PC-3 (cell line): ENCODE data around the gene KDF1. TPM values are rescaled to one million over a fixed set of nuclear protein-coding genes. Genes with fewer than 3 reads are reported as not detected.

Experiments used
- ATAC-seq: fragments of 200-7000 bp; cut with Tn5 transposase; 2 replicates; pipeline ENCODE4 v1.9.1; 2020; ENCODE audit warnings: mild to moderate bottlenecking, moderate library complexity
- BruUV-seq: library from RNA; stranded (reverse); fragments of 400-500 nt; replicated peaks from 2 replicates; lab custom pipeline; 2021; lab: Mats Ljungman, UMichigan
- CTCF ChIA-PET: fragments of 300-600 bp; sonication (Branson Sonifier 250); formaldehyde crosslinking; loops from one replicate; lab custom pipeline; 2022; ENCODE audit warnings: antibody characterized with exemption; lab: Charles Lee
- POLR2A ChIA-PET: fragments of 300-600 bp; sonication (Branson Sonifier 250); formaldehyde crosslinking; loops from one replicate; lab custom pipeline; 2022; ENCODE audit warnings: antibody characterized with exemption; ENCODE audit not compliant: unreplicated experiment; lab: Charles Lee
- DNase-seq: peaks from one replicate; pipeline ENCODE4 v3.0.0-alpha.2; 2015
- H2AFZ ChIP-seq: fragments of 300-600 bp; sonication (generic); 2 replicates; pipeline ENCODE4 v1.6.0; 2016; ENCODE audit warnings: antibody characterized with exemption, low read length
- H3F3A ChIP-seq: fragments of 300-600 bp; sonication (generic); one replicate; pipeline ENCODE4 v1.6.0; 2017; ENCODE audit warnings: antibody characterized with exemption, low read length, control low read depth, mild to moderate bottlenecking; ENCODE audit not compliant: unreplicated experiment
- H3K27ac ChIP-seq: fragments of 300-600 bp; sonication (generic); 2 replicates; pipeline ENCODE4 v1.5.1; 2016; ENCODE audit warnings: mild to moderate bottlenecking, low read length
- H3K27me3 ChIP-seq: fragments of 300-600 bp; sonication (generic); 2 replicates; pipeline ENCODE4 v1.6.1; 2016; ENCODE audit warnings: low read length, mixed read lengths
- H3K36me3 ChIP-seq: fragments of 300-600 bp; sonication (generic); 2 replicates; pipeline ENCODE4 v1.6.1; 2016; ENCODE audit warnings: low read depth, mixed run types, low read length, mixed read lengths
- H3K4me1 ChIP-seq: fragments of 300-600 bp; sonication (generic); 2 replicates; pipeline ENCODE4 v1.5.1; 2016; ENCODE audit warnings: low read length; ENCODE audit not compliant: insufficient read depth
- H3K4me2 ChIP-seq: fragments of 300-600 bp; sonication (generic); 2 replicates; pipeline ENCODE4 v1.6.0; 2016; ENCODE audit warnings: low read length
- H3K4me3 ChIP-seq: fragments of 300-600 bp; sonication (generic); 2 replicates; pipeline ENCODE4 v1.5.1; 2016; ENCODE audit warnings: mild to moderate bottlenecking, low read length, mixed read lengths
- H3K79me2 ChIP-seq: fragments of 300-600 bp; sonication (generic); 2 replicates; pipeline ENCODE4 v1.6.1; 2017; ENCODE audit warnings: low read length, mixed read lengths
- H3K9ac ChIP-seq: fragments of 300-600 bp; sonication (generic); 2 replicates; pipeline ENCODE4 v1.6.0; 2016; ENCODE audit warnings: mild to moderate bottlenecking, low read length
- H3K9me2 ChIP-seq: fragments of 300-600 bp; sonication (generic); replicated peaks from 2 replicates; pipeline ENCODE4 v1.6.1; 2016; ENCODE audit warnings: mixed run types, low read length, mixed read lengths
- H3K9me3 ChIP-seq: fragments of 300-600 bp; sonication (generic); 2 replicates; pipeline ENCODE4 v1.6.1; 2016; ENCODE audit warnings: low read length, mixed read lengths
- H4K20me1 ChIP-seq: fragments of 300-600 bp; sonication (generic); 2 replicates; pipeline ENCODE4 v1.6.1; 2016; ENCODE audit warnings: low read length, mixed read lengths
- CTCF ChIP-seq: fragments of 300-600 bp; sonication (generic); conservative IDR thresholded peaks from 2 replicates; pipeline ENCODE4 v1.5.1; 2017; ENCODE audit warnings: antibody characterized with exemption, low read depth, mild to moderate bottlenecking, low read length
- EZH2 ChIP-seq: fragments of 300-600 bp; sonication (generic); IDR thresholded peaks from one replicate; pipeline ENCODE4 v1.6.1; 2017; ENCODE audit warnings: antibody characterized with exemption, mild to moderate bottlenecking, low read length; ENCODE audit not compliant: unreplicated experiment
- EZH2phosphoT487 ChIP-seq: fragments of 300-600 bp; sonication (generic); IDR thresholded peaks from 2 replicates; pipeline ENCODE4 v1.6.1; 2018; ENCODE audit warnings: mild to moderate bottlenecking, antibody characterized with exemption, low read length, borderline replicate concordance
- intact Hi-C: fragments of 100-400 bp; cut with micrococcal nuclease; formaldehyde crosslinking; loops from 2 replicates; pipeline ENCODE4 v1.9.0; 2023
- total RNA-seq: library from RNA; depleted of rRNA; stranded (reverse); fragments of >200 nt; gene quantifications from 2 replicates; pipeline ENCODE4 v1.2.3, GENCODE V29; 2014

KDF1 gene
- total RNA-seq, 1 experiment from 2014 or later: 22.9 TPM

DNA sequence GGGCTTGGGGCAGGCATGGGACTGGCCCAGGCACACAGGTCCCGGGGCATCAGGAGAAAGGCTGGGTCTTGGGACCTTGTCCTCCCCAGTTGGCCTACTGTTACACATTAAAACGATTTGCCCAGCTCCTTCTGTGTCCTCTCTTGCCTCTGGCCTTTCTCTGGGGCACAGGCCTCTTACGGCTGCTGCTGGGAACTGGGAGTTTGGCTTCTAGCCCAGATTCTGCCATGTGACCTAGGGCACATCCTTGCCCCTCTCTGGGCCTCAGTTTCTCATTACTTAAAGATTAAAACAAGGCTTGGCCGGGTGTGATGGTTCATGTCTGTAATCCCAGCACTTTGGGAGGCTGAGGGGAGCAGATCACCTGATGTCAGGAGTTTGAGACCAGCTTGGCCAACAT is 14.0 kb downstream of the KDF1 start:
- H3K4me3 ChIP-seq: no peak overlapping the region
- no peaks in the 10 kb centered on the region for H3K79me2 ChIP-seq
- ChIA-PET POLR2A (no interaction called here), CTCF (no interaction called here)
- no peaks in the 10 kb centered on the region for H3K27me3 ChIP-seq
- no peak overlapping the region for H3K27ac ChIP-seq
- no peaks in the 10 kb centered on the region for H3F3A ChIP-seq
- no peak overlapping the region for H3K9ac ChIP-seq
- no peak for ATAC-seq
- no peak overlapping the region for H3K4me2 ChIP-seq
- no peaks in the 10 kb centered on the region for H4K20me1 ChIP-seq
- H3K36me3 ChIP-seq: peaks cover 43% of the 10 kb centered on the region
- no peaks in the 10 kb centered on the region for H3K9me2 ChIP-seq
- peaks cover 10% of the 10 kb centered on the region; the same call in 1 of the 2 replicates for H3K4me1 ChIP-seq
- intact Hi-C loops: no loop called here
- no peak overlapping the region for H2AFZ ChIP-seq
- DNase-seq: no peak
- no peaks in the 10 kb centered on the region for H3K9me3 ChIP-seq
- TF ChIP-seq EZH2phosphoT487 (no peak), CTCF (no peak), EZH2 (no peak)
- no TSS peak for BruUV-seq

- peaks cover 10% of the 10 kb centered on the region; the same call in 1 of the 2 replicates for H3K4me1 ChIP-seq
- no peaks in the 10 kb centered on the region for H3K9me2 ChIP-seq
- H3K36me3 ChIP-seq: peaks cover 45% of the 10 kb centered on the region
- H2AFZ ChIP-seq: no peak overlapping the region
- H3K27ac ChIP-seq: no peak overlapping the region
- DNase-seq (no peak), ATAC-seq (no peak)
- intact Hi-C loops: no loop called here
- no peaks in the 10 kb centered on the region for H3K9me3 ChIP-seq
- no peaks in the 10 kb centered on the region for H4K20me1 ChIP-seq
- TF ChIP-seq EZH2 (no peak), CTCF (no peak), EZH2phosphoT487 (no peak)
- no peak overlapping the region for H3K9ac ChIP-seq
- no peaks in the 10 kb centered on the region for H3F3A ChIP-seq
- CTCF ChIA-PET: interaction anchor here (0.6 kb wide), 1 partner anchor 408 kb away, joined by 3 read pairs; no protein-coding TSS in a partner anchor
- H3K79me2 ChIP-seq: no peaks in the 10 kb centered on the region
- POLR2A ChIA-PET: no interaction called here
- BruUV-seq: no TSS peak
- H3K4me3 ChIP-seq: no peak overlapping the region
- no peaks in the 10 kb centered on the region for H3K27me3 ChIP-seq
- no peak overlapping the region for H3K4me2 ChIP-seq
These were observed 14.5 kb downstream of the KDF1 start for GRCh38 chr1:26945728-26946127.

GRCh38 chr1:26945138-26945537 is 15.1 kb downstream of the KDF1 start:
- POLR2A ChIA-PET: no interaction called here
- H3K27me3 ChIP-seq: no peaks in the 10 kb centered on the region
- no peaks in the 10 kb centered on the region for H3K9me2 ChIP-seq
- H3K9me3 ChIP-seq: no peaks in the 10 kb centered on the region
- no peak overlapping the region for H3K4me3 ChIP-seq
- no peak overlapping the region for H3K4me2 ChIP-seq
- intact Hi-C loops: no loop called here
- CTCF ChIA-PET: interaction anchor here (0.6 kb wide), 1 partner anchor 407 kb away, joined by 3 read pairs; no protein-coding TSS in a partner anchor
- no peaks in the 10 kb centered on the region for H3F3A ChIP-seq
- peaks cover 7% of the 10 kb centered on the region; the same call in 1 of the 2 replicates for H3K4me1 ChIP-seq
- no peak overlapping the region for H2AFZ ChIP-seq
- H3K79me2 ChIP-seq: no peaks in the 10 kb centered on the region
- no TSS peak for BruUV-seq
- DNase-seq (no peak), ATAC-seq (no peak)
- peaks cover 45% of the 10 kb centered on the region for H3K36me3 ChIP-seq
- no peak overlapping the region for H3K9ac ChIP-seq
- no peaks in the 10 kb centered on the region for H4K20me1 ChIP-seq
- TF ChIP-seq EZH2 (no peak), CTCF (no peak), EZH2phosphoT487 (no peak)
- H3K27ac ChIP-seq: no peak overlapping the region
